Calu3 (cell line): Measurements from ENCODE around the gene HSPB2. TPM values are rescaled to one million over a fixed set of nuclear protein-coding genes. Genes with fewer than 3 reads are reported as not detected.

Experiments
- BruUV-seq: library from RNA; stranded (reverse); fragments of 400-500 nt; replicated peaks from 2 replicates; lab custom pipeline; 2021; lab: Mats Ljungman, UMichigan
- CTCF ChIA-PET: fragments of 300-600 bp; sonication (Branson Sonifier 250); formaldehyde crosslinking; loops from one replicate; lab custom pipeline; 2022; ENCODE audit warnings: antibody characterized with exemption; lab: Charles Lee
- DNase-seq: peaks from one replicate; pipeline ENCODE4 v3.0.0; 2022
- H3K27ac Mint-ChIP-seq: one replicate; pipeline ENCODE4 v1.8.0; 2022; ENCODE audit warnings: mixed read lengths; ENCODE audit not compliant: unreplicated experiment
- H3K27me3 Mint-ChIP-seq: one replicate; pipeline ENCODE4 v1.8.0; 2022; ENCODE audit warnings: mixed read lengths; ENCODE audit not compliant: unreplicated experiment
- H3K36me3 Mint-ChIP-seq: one replicate; pipeline ENCODE4 v1.8.0; 2022; ENCODE audit warnings: mild to moderate bottlenecking, moderate library complexity, mixed read lengths; ENCODE audit not compliant: insufficient read depth, unreplicated experiment
- H3K4me1 Mint-ChIP-seq: one replicate; pipeline ENCODE4 v1.8.0; 2022; ENCODE audit warnings: mild to moderate bottlenecking, low read depth, mixed read lengths; ENCODE audit not compliant: unreplicated experiment
- H3K4me3 Mint-ChIP-seq: one replicate; pipeline ENCODE4 v1.8.0; 2022; ENCODE audit warnings: mild to moderate bottlenecking, low read depth, moderate library complexity, mixed read lengths; ENCODE audit not compliant: unreplicated experiment
- H3K9me3 Mint-ChIP-seq: one replicate; pipeline ENCODE4 v1.8.0; 2022; ENCODE audit warnings: low read depth, mixed read lengths; ENCODE audit not compliant: unreplicated experiment
- CTCF ChIP-seq: fragments of 200-600 bp; IDR thresholded peaks from one replicate; pipeline ENCODE4 v1.8.0; 2022; ENCODE audit warnings: antibody characterized with exemption; ENCODE audit not compliant: unreplicated experiment
- intact Hi-C: fragments of 100-400 bp; cut with micrococcal nuclease; formaldehyde crosslinking; loops from one replicate; pipeline ENCODE4 v1.10.0; 2022; ENCODE audit not compliant: unreplicated experiment
- total RNA-seq: library from RNA; stranded (reverse); gene quantifications from 2 replicates; pipeline ENCODE4 v1.2.3, GENCODE V29; 2022

HSPB2 gene
- total RNA-seq, 1 experiment from 2014 or later = not detected

DNA sequence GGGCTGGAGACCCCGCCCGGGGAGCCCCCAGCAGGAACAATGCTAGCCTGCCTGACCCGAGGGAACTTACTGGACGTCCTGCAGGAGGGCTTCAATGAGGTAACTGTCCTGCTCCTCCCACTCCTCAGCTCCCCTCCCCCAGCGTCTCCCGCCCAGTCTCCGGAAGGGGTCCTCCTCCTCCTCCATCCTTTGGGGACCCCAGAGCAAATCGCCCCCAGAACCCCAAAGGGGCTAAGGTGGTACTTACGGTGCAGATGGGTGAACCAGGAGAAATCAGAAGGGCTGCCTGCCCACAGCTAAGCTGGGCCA, 24.9 kb downstream of the HSPB2 start:
- no peak for TF ChIP-seq CTCF
- Mint-ChIP-seq H3K9me3 (no peaks in the 10 kb centered on the region), H3K36me3 (no peaks in the 10 kb centered on the region), H3K27ac (no peak overlapping the region), H3K4me3 (peak overlapping the region; percentile 75), H3K4me1 (peaks cover 8% of the 10 kb centered on the region), H3K27me3 (no peaks in the 10 kb centered on the region)
- DNase-seq = no peak
- CTCF ChIA-PET = interaction anchor here (0.6 to 1.5 kb wide), 3 partner anchors 24 to 45 kb away, joined by 3 to 4 read pairs (median 3); no protein-coding TSS in a partner anchor
- BruUV-seq = no TSS peak
- intact Hi-C loops = loop anchor here (10.0 kb wide), 1 partner anchor 347 kb away; no protein-coding TSS in a partner anchor

GRCh38 chr11:111937844-111938243, 25.3 kb downstream of the HSPB2 start:
- CTCF ChIA-PET = interaction anchor here (0.6 to 1.5 kb wide), 3 partner anchors 24 to 44 kb away, joined by 3 to 4 read pairs (median 3); no protein-coding TSS in a partner anchor
- Mint-ChIP-seq H3K36me3 (no peaks in the 10 kb centered on the region), H3K4me3 (peak overlapping the region; percentile 75), H3K4me1 (peaks cover 8% of the 10 kb centered on the region), H3K27ac (no peak overlapping the region), H3K9me3 (no peaks in the 10 kb centered on the region), H3K27me3 (no peaks in the 10 kb centered on the region)
- no TSS peak for BruUV-seq
- no peak for DNase-seq
- intact Hi-C loops = loop anchor here (10.0 kb wide), 1 partner anchor 347 kb away; no protein-coding TSS in a partner anchor
- TF ChIP-seq CTCF = no peak

GRCh38 chr11:111938687-111939160, 26.2 kb downstream of the HSPB2 start:
- DNase-seq = no peak
- no TSS peak for BruUV-seq
- CTCF ChIA-PET = no interaction called here

DNA sequence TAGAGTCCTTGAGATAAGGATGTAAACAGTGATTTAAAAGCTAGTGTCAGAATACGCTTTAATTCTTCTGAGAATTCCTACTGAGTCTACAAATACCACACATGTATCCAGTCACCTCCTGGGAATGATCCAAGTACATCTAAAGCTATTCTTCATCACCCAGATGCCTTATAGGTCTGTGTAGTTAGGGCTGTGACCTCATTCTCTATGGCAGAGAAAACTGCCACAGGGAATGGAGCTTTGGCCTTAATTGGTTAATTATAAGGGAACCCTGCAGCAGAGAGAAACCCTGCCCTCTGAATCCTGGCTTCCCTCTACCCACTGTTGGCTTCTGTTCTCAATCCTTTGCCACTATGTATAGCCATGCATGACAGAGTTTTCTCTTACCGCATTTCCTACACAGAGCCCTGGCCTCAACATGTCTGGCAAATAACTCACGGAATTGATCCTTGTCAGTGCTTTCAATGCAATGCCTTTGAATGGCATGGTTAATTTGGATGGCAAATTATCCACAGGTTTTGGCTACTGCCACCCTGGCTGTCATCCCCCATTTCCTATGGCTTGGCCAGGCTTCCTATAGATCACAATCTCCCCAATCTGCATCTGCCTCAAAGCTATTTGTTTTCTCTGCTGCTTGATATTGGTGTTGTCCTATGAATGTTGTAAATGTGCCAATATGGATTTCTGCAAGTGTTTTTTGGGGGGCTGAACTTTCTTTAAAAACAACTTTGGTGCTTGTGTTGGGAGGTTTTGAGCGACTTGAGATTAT, 27.5 kb downstream of the HSPB2 start:
- intact Hi-C loops = loop anchor here (10.0 kb wide), 1 partner anchor 345 kb away; no protein-coding TSS in a partner anchor
- no peak for TF ChIP-seq CTCF
- no peak for DNase-seq
- Mint-ChIP-seq H3K27ac (no peak overlapping the region), H3K4me1 (peaks cover 8% of the 10 kb centered on the region), H3K36me3 (no peaks in the 10 kb centered on the region), H3K9me3 (no peaks in the 10 kb centered on the region), H3K27me3 (no peaks in the 10 kb centered on the region), H3K4me3 (no peak overlapping the region)
- CTCF ChIA-PET = no interaction called here
- BruUV-seq = no TSS peak

More at GRCh38 chr11:111938687-111939160, 26.2 kb downstream of the HSPB2 start:
- Mint-ChIP-seq H3K4me1 (peaks cover 8% of the 10 kb centered on the region), H3K27me3 (no peaks in the 10 kb centered on the region), H3K9me3 (no peaks in the 10 kb centered on the region), H3K27ac (no peak overlapping the region), H3K4me3 (no peak overlapping the region), H3K36me3 (no peaks in the 10 kb centered on the region)
- no peak for TF ChIP-seq CTCF
- intact Hi-C loops = loop anchor here (10.0 kb wide), 1 partner anchor 346 kb away; no protein-coding TSS in a partner anchor
